SK-N-MC (cell line): Measurements from ENCODE around the gene FNDC3B.

Experiments used
- DNase-seq: peaks from one replicate; pipeline ENCODE4 v3.0.0-alpha.2; 2011; ENCODE audit warnings: low read depth, low spot score
- H3K27ac ChIP-seq: fragments of 200-600 bp; sonication (generic); 2 replicates; pipeline ENCODE4 v1.5.1; 2016; ENCODE audit warnings: mixed run types
- H3K36me3 ChIP-seq: fragments of 200-600 bp; sonication (generic); 2 replicates; pipeline ENCODE4 v1.6.1; 2017; ENCODE audit warnings: antibody characterized with exemption, low read length, mixed read lengths; ENCODE audit not compliant: insufficient read depth
- H3K4me3 ChIP-seq: fragments of 200-600 bp; sonication (generic); 2 replicates; pipeline ENCODE4 v1.5.1; 2016
- H3K9ac ChIP-seq: fragments of 200-600 bp; sonication (generic); 2 replicates; pipeline ENCODE4 v1.8.0; 2017; ENCODE audit warnings: mixed run types, mixed read lengths; ENCODE audit not compliant: insufficient read length
- H3K9me3 ChIP-seq: fragments of 200-600 bp; sonication (generic); 2 replicates; pipeline ENCODE4 v1.6.1; 2017; ENCODE audit warnings: low read depth, mild to moderate bottlenecking, antibody characterized with exemption, low read length, moderate library complexity, mixed read lengths
- EZH2 ChIP-seq: fragments of 200-600 bp; sonication (generic); IDR thresholded peaks from one replicate; pipeline ENCODE4 v1.6.1; 2017; ENCODE audit warnings: antibody characterized with exemption
- FOXP2 ChIP-seq: optimal IDR thresholded peaks from 2 replicates; pipeline ENCODE3; 2011; ENCODE audit warnings: mild to moderate bottlenecking, moderate library complexity; ENCODE audit not compliant: insufficient read depth; ENCODE audit errors: extremely low read length, control extremely low read depth
- POLR2AphosphoS5 ChIP-seq: IDR thresholded peaks from 2 replicates; pipeline ENCODE4 v1.6.1; 2012; ENCODE audit warnings: mild to moderate bottlenecking, low read depth, low read length, borderline replicate concordance

FNDC3B gene

DNA sequence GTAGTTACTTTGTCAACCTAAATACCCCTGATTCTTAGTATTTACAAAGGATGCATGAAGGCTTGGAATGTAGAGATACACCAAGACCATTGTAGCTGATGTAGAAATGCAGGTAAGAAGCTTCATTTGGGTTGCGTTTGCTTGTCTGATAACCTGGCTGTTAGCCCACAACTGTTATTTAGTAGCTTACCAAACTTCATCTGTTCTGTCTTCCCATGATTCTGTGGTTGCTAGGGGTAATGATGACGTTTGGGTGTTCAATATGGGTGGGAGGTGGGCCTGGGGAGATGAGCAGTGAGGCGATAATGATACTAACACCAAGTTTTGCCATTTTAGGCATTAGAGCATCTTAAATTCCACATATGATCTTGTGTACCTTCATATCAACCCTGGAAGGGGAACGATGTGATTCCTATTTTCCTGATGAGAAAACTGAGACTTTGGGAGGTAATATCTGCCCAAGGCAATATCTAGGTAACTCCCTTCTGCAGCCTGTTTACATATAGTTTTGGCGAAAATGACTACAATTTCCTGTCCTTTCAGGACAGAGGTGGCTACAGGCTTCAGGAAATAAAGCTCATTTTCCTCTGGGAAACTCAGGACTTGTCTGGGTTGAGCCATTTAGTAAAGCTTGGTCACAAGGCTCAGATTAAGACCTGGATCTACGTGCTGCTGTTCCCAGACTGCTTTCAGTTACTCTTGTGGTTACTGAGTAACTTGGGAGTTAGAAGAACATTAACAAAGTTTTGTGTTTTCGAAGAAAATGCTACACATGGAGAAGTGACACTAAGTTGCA lies 26.8 kb downstream of the FNDC3B start:
- DNase-seq, result no peak
- H3K36me3 ChIP-seq, result peaks cover 11% of the 10 kb centered on the region
- no peak overlapping the region for H3K4me3 ChIP-seq
- H3K9me3 ChIP-seq, result no peaks in the 10 kb centered on the region
- H3K9ac ChIP-seq, result no peak overlapping the region
- TF ChIP-seq FOXP2 (no peak), EZH2 (no peak), POLR2AphosphoS5 (no peak)
- H3K27ac ChIP-seq, result no peak overlapping the region

DNA sequence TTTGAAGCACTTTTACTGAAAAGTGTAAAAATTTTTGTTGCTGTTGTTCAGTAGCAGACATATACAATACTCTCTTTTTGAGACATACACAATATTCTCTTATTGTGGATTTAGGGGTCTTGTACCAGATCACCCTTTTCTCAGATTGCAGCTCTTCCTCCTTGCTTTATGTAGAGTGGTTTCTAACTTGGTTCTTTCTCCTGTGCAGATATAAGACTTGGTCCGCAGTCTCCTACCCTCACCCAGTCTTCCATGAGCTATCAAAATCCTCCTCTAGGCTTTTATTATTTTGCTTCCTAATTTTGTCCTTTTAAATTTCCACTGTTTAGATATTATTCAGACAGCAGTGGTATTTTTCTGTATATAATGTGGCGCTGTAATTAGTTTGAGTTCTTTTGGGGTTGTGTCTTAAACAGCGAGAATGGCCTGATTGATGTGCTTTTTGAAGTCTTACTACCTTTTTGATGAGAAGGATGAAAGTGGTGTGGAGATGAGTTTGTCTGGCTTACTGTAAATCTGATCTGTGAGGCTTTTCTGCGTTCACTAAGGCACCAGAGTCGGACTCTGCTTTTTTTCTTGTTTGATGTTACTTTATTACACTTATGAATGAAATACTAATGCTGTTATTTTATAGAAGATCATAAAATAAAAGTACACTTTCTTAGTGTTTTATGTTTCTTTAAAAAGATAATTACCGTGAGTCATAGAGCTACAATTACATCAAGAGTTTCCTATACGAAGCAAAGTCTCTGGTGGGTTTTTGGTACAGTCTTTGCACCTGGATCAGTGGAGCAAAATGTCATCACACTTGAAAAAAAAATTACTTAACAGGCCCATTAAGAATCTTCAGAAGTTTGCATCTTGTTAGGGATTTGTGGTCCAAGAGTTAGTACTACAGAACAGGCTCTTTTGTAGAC lies 27.8 kb downstream of the FNDC3B start:
- H3K27ac ChIP-seq, result no peak overlapping the region
- peaks cover 11% of the 10 kb centered on the region for H3K36me3 ChIP-seq
- H3K9me3 ChIP-seq, result no peaks in the 10 kb centered on the region
- no peak overlapping the region for H3K4me3 ChIP-seq
- TF ChIP-seq POLR2AphosphoS5 (no peak), EZH2 (no peak), FOXP2 (no peak)
- no peak for DNase-seq
- H3K9ac ChIP-seq, result no peak overlapping the region

DNA sequence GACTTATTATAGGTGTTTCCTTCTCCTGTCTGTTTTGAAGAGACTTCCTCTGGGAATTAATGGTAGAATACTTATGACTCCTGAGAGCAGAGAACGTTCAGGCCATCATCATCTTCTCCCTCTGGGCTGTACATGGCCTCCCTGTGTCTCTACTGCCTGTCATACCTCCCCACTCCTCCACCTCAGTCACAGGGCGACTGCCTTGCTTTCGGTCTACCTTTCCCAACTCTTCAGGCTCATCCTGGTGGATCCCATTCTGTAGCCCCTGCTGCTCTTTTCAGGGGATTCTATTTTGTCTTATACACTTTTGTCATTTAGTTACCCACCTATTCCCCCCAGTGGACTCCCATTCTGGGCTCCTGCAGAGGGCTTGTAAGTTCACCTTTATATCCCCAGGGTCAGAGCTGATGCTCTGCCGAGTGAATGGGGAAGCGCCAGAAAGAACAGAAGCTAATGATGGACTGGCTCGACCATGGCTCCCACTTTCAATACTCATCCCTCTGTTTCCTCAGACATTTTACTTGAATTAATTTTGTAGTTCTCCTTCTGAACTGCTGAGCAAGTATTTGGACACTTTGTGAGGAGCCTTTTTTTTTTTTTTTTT lies 28.6 kb downstream of the FNDC3B start:
- peaks cover 11% of the 10 kb centered on the region for H3K36me3 ChIP-seq
- H3K4me3 ChIP-seq, result no peak overlapping the region

DNA sequence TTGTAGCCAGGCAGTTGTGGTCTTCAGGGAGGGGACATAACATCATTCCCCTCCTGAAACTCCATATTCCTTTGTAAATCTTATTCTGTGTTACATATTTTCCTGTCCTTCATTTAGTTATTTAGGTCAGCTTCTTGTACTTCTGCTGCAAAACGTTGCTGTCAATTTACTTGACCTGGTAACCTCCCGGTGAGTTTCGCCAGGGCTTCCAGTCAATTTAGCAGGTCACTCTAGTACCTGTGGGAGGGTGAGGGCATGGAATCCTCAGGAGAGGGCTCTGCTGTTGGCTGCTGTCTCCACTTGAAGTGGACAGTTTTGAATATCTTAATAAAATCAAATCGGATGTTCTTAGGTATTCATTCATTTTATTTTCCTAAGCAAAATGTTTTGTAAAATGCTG lies 29.6 kb downstream of the FNDC3B start:
- Histone ChIP-seq H3K9ac (no peak overlapping the region), H3K9me3 (no peaks in the 10 kb centered on the region), H3K4me3 (no peak overlapping the region), H3K36me3 (peaks cover 2% of the 10 kb centered on the region), H3K27ac (no peak overlapping the region)
- no peak for DNase-seq
- TF ChIP-seq EZH2, result no peak
- TF ChIP-seq FOXP2, result no peak
- TF ChIP-seq POLR2AphosphoS5, result no peak

More for the DNA sequence above, 28.6 kb downstream of the FNDC3B start:
- no peak overlapping the region for H3K9ac ChIP-seq
- TF ChIP-seq EZH2 (no peak), POLR2AphosphoS5 (no peak), FOXP2 (no peak)
- no peak for DNase-seq
- no peaks in the 10 kb centered on the region for H3K9me3 ChIP-seq
- no peak overlapping the region for H3K27ac ChIP-seq

DNA sequence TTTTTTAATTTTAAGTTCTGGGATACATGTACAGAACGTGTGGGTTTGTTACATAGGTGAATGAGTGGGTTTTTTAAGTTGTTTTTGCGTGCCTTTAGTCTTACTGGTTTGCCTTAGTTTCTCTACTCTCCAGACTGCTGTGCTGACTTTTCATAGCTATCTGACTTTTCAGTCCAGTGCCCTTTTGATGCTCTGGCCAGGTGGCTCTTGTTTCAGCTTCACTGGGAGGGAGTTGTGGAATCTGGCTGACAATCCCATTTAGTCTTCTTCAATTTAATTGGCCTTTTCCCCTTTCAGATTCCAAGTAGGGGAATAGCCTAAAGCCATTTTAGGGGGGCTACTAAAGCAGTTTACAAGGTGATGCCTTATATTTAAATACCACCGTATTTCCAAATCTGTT lies 30.1 kb downstream of the FNDC3B start:
- no peak overlapping the region for H3K4me3 ChIP-seq
- H3K9me3 ChIP-seq, result no peaks in the 10 kb centered on the region
- H3K36me3 ChIP-seq, result no peaks in the 10 kb centered on the region
- TF ChIP-seq POLR2AphosphoS5 (no peak), FOXP2 (no peak), EZH2 (no peak)
- no peak overlapping the region for H3K27ac ChIP-seq
- no peak for DNase-seq
- H3K9ac ChIP-seq, result no peak overlapping the region

DNA sequence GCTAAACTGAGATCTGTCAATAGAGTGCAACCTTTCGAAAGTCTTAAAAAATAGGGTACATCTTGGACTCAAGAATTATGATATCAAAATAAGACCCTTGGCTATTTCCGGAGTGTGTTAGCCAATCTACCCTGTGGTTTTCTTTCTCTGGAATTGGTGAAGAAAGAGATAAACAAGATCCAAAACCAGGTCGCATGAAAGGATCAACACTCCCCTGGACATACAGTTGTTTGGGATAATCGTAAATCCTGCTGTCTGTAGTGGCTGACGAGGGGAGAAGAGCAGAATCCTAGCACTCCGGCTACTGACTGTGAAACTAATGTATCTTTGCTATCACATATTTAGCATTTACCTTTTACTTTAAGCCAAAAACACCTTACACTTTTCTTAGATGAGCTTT lies 30.9 kb downstream of the FNDC3B start:
- Histone ChIP-seq H3K36me3 (no peaks in the 10 kb centered on the region), H3K27ac (no peak overlapping the region), H3K9ac (no peak overlapping the region), H3K4me3 (no peak overlapping the region), H3K9me3 (no peaks in the 10 kb centered on the region)
- no peak for DNase-seq
- no peak for TF ChIP-seq EZH2
- no peak for TF ChIP-seq POLR2AphosphoS5
- no peak for TF ChIP-seq FOXP2

DNA sequence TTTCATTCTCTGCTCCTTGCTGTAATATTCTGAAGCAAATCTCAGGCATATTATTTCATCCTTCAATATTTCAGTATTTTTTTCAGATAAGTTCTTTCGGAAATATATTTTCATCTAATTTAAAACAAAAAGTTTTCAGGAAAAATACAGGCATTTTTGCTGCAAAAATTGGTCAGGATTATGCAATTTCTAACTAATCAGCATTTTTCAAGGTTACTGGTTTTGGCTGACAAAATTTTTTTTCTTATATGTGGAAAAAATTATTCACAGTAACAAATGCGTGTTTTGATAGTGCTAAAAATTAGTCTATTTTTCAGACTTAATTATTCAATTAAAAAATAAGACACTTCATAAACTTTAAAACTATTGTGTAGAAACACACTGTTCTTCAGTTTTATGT lies 31.4 kb downstream of the FNDC3B start:
- DNase-seq, result no peak

DNA sequence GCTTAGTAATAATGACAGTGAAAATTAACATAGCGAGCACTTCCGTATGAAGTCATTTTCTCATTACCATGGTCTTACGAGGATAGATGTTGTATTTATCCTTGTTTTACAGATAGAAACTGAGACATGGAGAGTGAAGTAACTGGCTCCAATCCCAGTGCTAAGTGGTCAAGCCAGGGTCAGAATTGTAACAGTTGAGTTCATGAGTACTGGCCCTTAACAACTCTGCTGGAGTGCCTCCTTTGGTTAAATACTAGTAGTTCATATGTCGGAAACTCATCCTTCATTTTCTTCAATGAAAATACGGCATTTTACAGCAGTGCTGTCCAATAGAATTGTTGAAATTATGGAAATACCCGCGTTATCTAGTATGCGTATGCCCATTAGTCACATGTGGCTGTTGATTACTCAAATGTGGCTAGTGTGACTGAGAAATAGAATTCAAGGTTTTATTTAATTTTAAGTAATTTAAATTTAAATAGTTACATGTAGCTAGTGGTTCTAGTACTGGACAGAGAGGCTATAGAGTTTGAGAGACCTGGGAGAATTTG lies 32.5 kb downstream of the FNDC3B start:
- DNase-seq, result no peak
- Histone ChIP-seq H3K9me3 (no peaks in the 10 kb centered on the region), H3K36me3 (no peaks in the 10 kb centered on the region), H3K4me3 (no peak overlapping the region), H3K9ac (no peak overlapping the region), H3K27ac (no peak overlapping the region)
- TF ChIP-seq POLR2AphosphoS5 (no peak), EZH2 (no peak), FOXP2 (no peak)

More for the DNA sequence above, 31.4 kb downstream of the FNDC3B start:
- TF ChIP-seq FOXP2 (no peak), EZH2 (no peak), POLR2AphosphoS5 (no peak)
- H3K27ac ChIP-seq, result no peak overlapping the region
- peak overlapping the region; percentile 12 for H3K9ac ChIP-seq
- H3K36me3 ChIP-seq, result no peaks in the 10 kb centered on the region
- H3K9me3 ChIP-seq, result no peaks in the 10 kb centered on the region
- no peak overlapping the region for H3K4me3 ChIP-seq

DNA sequence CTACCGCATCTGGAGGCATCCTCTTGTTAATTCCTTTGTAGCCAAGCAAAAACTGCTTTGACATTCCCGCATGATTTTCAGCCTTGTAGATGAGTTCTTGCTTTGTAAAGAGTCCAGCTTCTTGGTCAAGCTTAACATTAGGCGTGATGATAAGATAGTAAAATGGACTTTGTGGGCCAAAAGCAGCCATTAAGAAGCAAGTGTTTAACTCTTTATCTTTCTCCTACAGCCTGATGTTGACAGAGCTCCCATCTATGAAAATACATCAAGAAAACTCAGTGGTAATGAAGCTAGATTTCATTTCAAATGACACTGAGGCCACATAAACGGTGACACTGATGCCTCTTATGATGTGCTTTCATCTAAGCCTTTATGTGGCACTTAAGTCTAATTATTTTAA lies 33.2 kb downstream of the FNDC3B start:
- Histone ChIP-seq H3K9me3 (no peaks in the 10 kb centered on the region), H3K36me3 (no peaks in the 10 kb centered on the region), H3K27ac (no peak overlapping the region), H3K9ac (no peak overlapping the region), H3K4me3 (no peak overlapping the region)
- TF ChIP-seq EZH2, result no peak
- TF ChIP-seq POLR2AphosphoS5, result no peak
- TF ChIP-seq FOXP2, result no peak
- no peak for DNase-seq
